NOMO-1 treated with dmso at 0.1 percent for 144 hours (cell line): ENCODE results near the gene ASAP2.
"Not testable (repeated sequence)": the region's sequence is repeated elsewhere in the genome, so short reads cannot be mapped to it uniquely, and the experiment has no call there.

Experiments
- DNase-seq: peaks from one replicate; lab custom pipeline; 2025; ENCODE audit not compliant: unreplicated experiment; lab: John Stamatoyannopoulos, UW

ASAP2 gene

GRCh38 chr2:9397201-9397600 lies 190.6 kb downstream of the ASAP2 start:
- no peak for DNase-seq

- DNase-seq: not testable (repeated sequence)
Observed at GRCh38 chr2:9398251-9398650, 191.6 kb downstream of the ASAP2 start.

- DNase-seq: no peak
Observed at GRCh38 chr2:9398881-9399780, 192.5 kb downstream of the ASAP2 start.

GRCh38 chr2:9400268-9401058 lies 193.9 kb downstream of the ASAP2 start:
- DNase-seq: no peak

- DNase-seq: no peak
Observed at GRCh38 chr2:9401059-9401547, 194.5 kb downstream of the ASAP2 start.

GRCh38 chr2:9401646-9402371 lies 195.2 kb downstream of the ASAP2 start:
- DNase-seq: no peak

- no peak for DNase-seq
Observed at GRCh38 chr2:9403924-9404323, 197.3 kb downstream of the ASAP2 start.

GRCh38 chr2:9404451-9404850 lies 197.8 kb downstream of the ASAP2 start:
- DNase-seq: no peak

- no peak for DNase-seq
Observed at GRCh38 chr2:9405636-9406035, 199.0 kb downstream of the ASAP2 start.

- no peak for DNase-seq
Observed at GRCh38 chr2:9406529-9407362, 200.1 kb downstream of the ASAP2 start.

- no peak for DNase-seq
Observed at GRCh38 chr2:9407363-9407811, 200.8 kb downstream of the ASAP2 start.

- no peak for DNase-seq
Observed at GRCh38 chr2:9408641-9409151, 202.1 kb downstream of the ASAP2 start.

- no peak for DNase-seq
Observed at GRCh38 chr2:9410108-9410507, 203.5 kb downstream of the ASAP2 start.

GRCh38 chr2:9412781-9413180 lies 206.2 kb downstream of the ASAP2 start:
- no peak for DNase-seq

- DNase-seq: no peak
Observed at GRCh38 chr2:9415516-9416169, 209.0 kb downstream of the ASAP2 start.

- DNase-seq: no peak
Observed at GRCh38 chr2:9416267-9416961, 209.8 kb downstream of the ASAP2 start.

- DNase-seq: no peak
Observed at GRCh38 chr2:9416962-9417316, 210.3 kb downstream of the ASAP2 start.

- DNase-seq: no peak
Observed at GRCh38 chr2:9417725-9418124, 211.1 kb downstream of the ASAP2 start.

GRCh38 chr2:9418746-9419145 lies 212.1 kb downstream of the ASAP2 start:
- no peak for DNase-seq
